IPS-15b (cell line): ENCODE data around the gene GSC.

Source experiments
- H3K27me3 ChIP-seq: one replicate; pipeline ENCODE4 v1.6.1; 2013; ENCODE audit warnings: low read length; ENCODE audit not compliant: control insufficient read depth, insufficient read depth
- H3K36me3 ChIP-seq: one replicate; pipeline ENCODE4 v1.6.1; 2013; ENCODE audit warnings: low read length; ENCODE audit not compliant: control insufficient read depth, insufficient read depth
- H3K4me1 ChIP-seq: one replicate; pipeline ENCODE4 v1.6.1; 2013; ENCODE audit warnings: mild to moderate bottlenecking, low read length; ENCODE audit not compliant: control insufficient read depth, insufficient read depth
- H3K4me3 ChIP-seq: one replicate; pipeline ENCODE4 v1.5.1; 2013; ENCODE audit warnings: low read depth, low read length
- H3K9ac ChIP-seq: one replicate; pipeline ENCODE4 v1.6.1; 2013; ENCODE audit warnings: low read depth, mild to moderate bottlenecking, low read length
- H3K9me3 ChIP-seq: one replicate; pipeline ENCODE4 v1.6.1; 2013; ENCODE audit warnings: mild to moderate bottlenecking, low read length; ENCODE audit not compliant: control insufficient read depth, insufficient read depth

GSC gene

GRCh38 chr14:94770815-94771157 is 873 bp upstream of the GSC start:
- H3K27me3 ChIP-seq: peaks cover 94% of the 10 kb centered on the region

GRCh38 chr14:94770251-94770749 is 387 bp upstream of the GSC start:
- no peak overlapping the region for H3K9ac ChIP-seq
- no peaks in the 10 kb centered on the region for H3K9me3 ChIP-seq
- H3K27me3 ChIP-seq: peaks cover 94% of the 10 kb centered on the region
- H3K4me1 ChIP-seq: peaks cover 22% of the 10 kb centered on the region
- no peaks in the 10 kb centered on the region for H3K36me3 ChIP-seq
- peak overlapping the region; percentile 53 for H3K4me3 ChIP-seq

More at GRCh38 chr14:94770815-94771157, 873 bp upstream of the GSC start:
- Histone ChIP-seq H3K4me3 (peak overlapping the region; percentile 53), H3K9me3 (no peaks in the 10 kb centered on the region), H3K4me1 (peaks cover 22% of the 10 kb centered on the region), H3K36me3 (no peaks in the 10 kb centered on the region), H3K9ac (no peak overlapping the region)

GRCh38 chr14:94768521-94769390 is 1.2 kb downstream of the GSC start:
- Histone ChIP-seq H3K9ac (no peak overlapping the region), H3K4me1 (peaks cover 17% of the 10 kb centered on the region), H3K27me3 (peaks cover 90% of the 10 kb centered on the region), H3K4me3 (peak overlapping the region; percentile 53), H3K9me3 (no peaks in the 10 kb centered on the region), H3K36me3 (no peaks in the 10 kb centered on the region)

- Histone ChIP-seq H3K4me1 (peaks cover 12% of the 10 kb centered on the region), H3K9ac (no peak overlapping the region), H3K4me3 (peak overlapping the region; percentile 53), H3K27me3 (peaks cover 90% of the 10 kb centered on the region), H3K9me3 (no peaks in the 10 kb centered on the region), H3K36me3 (no peaks in the 10 kb centered on the region)
These were observed 1.8 kb downstream of the GSC start for GRCh38 chr14:94768141-94768520.

- H3K9me3 ChIP-seq: no peaks in the 10 kb centered on the region
- H3K4me1 ChIP-seq: peaks cover 12% of the 10 kb centered on the region
- peak overlapping the region; percentile 45 for H3K4me3 ChIP-seq
- H3K27me3 ChIP-seq: peaks cover 86% of the 10 kb centered on the region
- no peak overlapping the region for H3K9ac ChIP-seq
- no peaks in the 10 kb centered on the region for H3K36me3 ChIP-seq
These were observed 2.5 kb downstream of the GSC start for GRCh38 chr14:94767321-94767878.

GRCh38 chr14:94764573-94764972 is 5.3 kb downstream of the GSC start:
- Histone ChIP-seq H3K4me3 (no peak overlapping the region), H3K36me3 (no peaks in the 10 kb centered on the region), H3K4me1 (no peaks in the 10 kb centered on the region), H3K9ac (no peak overlapping the region), H3K27me3 (peaks cover 64% of the 10 kb centered on the region), H3K9me3 (no peaks in the 10 kb centered on the region)

GRCh38 chr14:94762431-94762830 is 7.5 kb downstream of the GSC start:
- H3K27me3 ChIP-seq: peaks cover 45% of the 10 kb centered on the region
- H3K9me3 ChIP-seq: no peaks in the 10 kb centered on the region
- no peak overlapping the region for H3K9ac ChIP-seq

GRCh38 chr14:94761997-94762377 is 7.9 kb downstream of the GSC start:
- Histone ChIP-seq H3K4me1 (no peaks in the 10 kb centered on the region), H3K36me3 (no peaks in the 10 kb centered on the region), H3K9ac (no peak overlapping the region), H3K4me3 (no peak overlapping the region), H3K27me3 (peaks cover 40% of the 10 kb centered on the region), H3K9me3 (no peaks in the 10 kb centered on the region)

More at GRCh38 chr14:94762431-94762830, 7.5 kb downstream of the GSC start:
- no peak overlapping the region for H3K4me3 ChIP-seq
- no peaks in the 10 kb centered on the region for H3K4me1 ChIP-seq
- H3K36me3 ChIP-seq: no peaks in the 10 kb centered on the region

- Histone ChIP-seq H3K9me3 (no peaks in the 10 kb centered on the region), H3K4me3 (no peak overlapping the region), H3K36me3 (no peaks in the 10 kb centered on the region), H3K9ac (no peak overlapping the region), H3K27me3 (peaks cover 35% of the 10 kb centered on the region), H3K4me1 (no peaks in the 10 kb centered on the region)
These were observed 8.4 kb downstream of the GSC start for GRCh38 chr14:94761348-94761996.

- Histone ChIP-seq H3K4me3 (no peak overlapping the region), H3K4me1 (no peaks in the 10 kb centered on the region), H3K9me3 (no peaks in the 10 kb centered on the region), H3K36me3 (no peaks in the 10 kb centered on the region), H3K9ac (no peak overlapping the region), H3K27me3 (peaks cover 2% of the 10 kb centered on the region)
These were observed 13.5 kb downstream of the GSC start for GRCh38 chr14:94756310-94756882.

- Histone ChIP-seq H3K4me1 (no peaks in the 10 kb centered on the region), H3K27me3 (peaks cover 2% of the 10 kb centered on the region)
These were observed 15.4 kb downstream of the GSC start for GRCh38 chr14:94754391-94754942.

More at GRCh38 chr14:94754391-94754942, 15.4 kb downstream of the GSC start:
- Histone ChIP-seq H3K4me3 (no peak overlapping the region), H3K9me3 (no peaks in the 10 kb centered on the region), H3K9ac (no peak overlapping the region), H3K36me3 (no peaks in the 10 kb centered on the region)
